Activated CD8-positive, alpha-beta memory T cell treated with anti-CD3 and anti-CD28 coated beads, Interleukin-2, amount 50 U/mL, for 1 hour (primary cell): Measurements from ENCODE around the gene PLEKHF1.
A peak's percentile ranks its signal among the peaks of the same experiment; 100 is the strongest.

Source experiments
- DNase-seq: peaks from one replicate; pipeline ENCODE4 v3.0.0-alpha.2; 2020; ENCODE audit errors: extremely low read depth

The PLEKHF1 gene

GRCh38 chr19:29678484-29679106, 13.3 kb downstream of the PLEKHF1 start:
- no peak for DNase-seq

- no peak for DNase-seq
Observed at GRCh38 chr19:29679598-29680210, 14.4 kb downstream of the PLEKHF1 start.

- peak; percentile 51 for DNase-seq
Observed at GRCh38 chr19:29680447-29680846, 15.2 kb downstream of the PLEKHF1 start.

GRCh38 chr19:29680937-29681336, 15.7 kb downstream of the PLEKHF1 start:
- DNase-seq, result no peak

- DNase-seq, result no peak
Observed at GRCh38 chr19:29681422-29682235, 16.4 kb downstream of the PLEKHF1 start.

GRCh38 chr19:29682236-29682895, 17.1 kb downstream of the PLEKHF1 start:
- no peak for DNase-seq

GRCh38 chr19:29683009-29683408, 17.7 kb downstream of the PLEKHF1 start:
- no peak for DNase-seq

GRCh38 chr19:29685326-29685725, 20.1 kb downstream of the PLEKHF1 start:
- no peak for DNase-seq

- DNase-seq, result no peak
Observed at GRCh38 chr19:29686285-29686805, 21.1 kb downstream of the PLEKHF1 start.

- DNase-seq, result no peak
Observed at GRCh38 chr19:29687244-29687896, 22.1 kb downstream of the PLEKHF1 start.

GRCh38 chr19:29687897-29688728, 22.9 kb downstream of the PLEKHF1 start:
- DNase-seq, result no peak

GRCh38 chr19:29690842-29691241, 25.6 kb downstream of the PLEKHF1 start:
- no peak for DNase-seq

- DNase-seq, result no peak
Observed at GRCh38 chr19:29694161-29694560, 28.9 kb downstream of the PLEKHF1 start.

GRCh38 chr19:29694669-29695627, 29.7 kb downstream of the PLEKHF1 start:
- peak; percentile 46 for DNase-seq

GRCh38 chr19:29695765-29696564, 30.7 kb downstream of the PLEKHF1 start:
- DNase-seq, result no peak

- no peak for DNase-seq
Observed at GRCh38 chr19:29696565-29696846, 31.2 kb downstream of the PLEKHF1 start.

GRCh38 chr19:29697523-29698261, 32.4 kb downstream of the PLEKHF1 start:
- no peak for DNase-seq

GRCh38 chr19:29699861-29700260, 34.6 kb downstream of the PLEKHF1 start:
- no peak for DNase-seq
